Transverse colon (tissue), 3 donors: ENCODE results near the gene GTF2I.

Experiments used
- CTCF ChIP-seq, 5 experiments: fragments of 200-600 bp in 3 of 5; fragments of 450-650 bp in 2 of 5; sonication (generic) in 3 of 5; IDR thresholded peaks; 1 replicate in 2 of 5; 2 replicates in 3 of 5; pipeline ENCODE4 v1.5.1; 2016 to 2017; ENCODE audit warnings: antibody characterized with exemption in 5 of 5, inconsistent platforms in 3 of 5, mild to moderate bottlenecking in 2 of 5, moderate library complexity in 1 of 5
- EP300 ChIP-seq: sonication (generic); formaldehyde crosslinking; IDR thresholded peaks from one replicate; pipeline ENCODE4 v1.6.1; 2017; ENCODE audit warnings: antibody characterized with exemption, low read depth

- peak in 1 of 5 experiments; percentile 7 for TF ChIP-seq CTCF (IDR thresholded peaks at IDR 0.05)
- TF ChIP-seq EP300: no peak
These were observed 1.1 kb upstream of the GTF2I start for GRCh38 chr7:74656441-74656836.
